HepG2 (cell line): ENCODE data around the gene RASSF7. TPM values are rescaled to one million over a fixed set of nuclear protein-coding genes. Genes with fewer than 3 reads are reported as not detected.

Source experiments
- ATAC-seq: fragments of 200-7000 bp; cut with Tn5 transposase; 3 replicates; pipeline ENCODE4 v1.9.1; 2020; ENCODE audit warnings: mild to moderate bottlenecking, moderate library complexity
- BruUV-seq: library from RNA; stranded (reverse); fragments of 400-500 nt; replicated peaks from 2 replicates; lab custom pipeline; 2021; lab: Mats Ljungman, UMichigan
- CTCF ChIA-PET: fragments of 300-600 bp; formaldehyde crosslinking; extraction: SDS; loops from one replicate; lab custom pipeline; 2021; ENCODE audit warnings: low total read pairs, inconsistent platforms, low intra/inter-chr PET ratio; lab: Yijun Ruan, JAX
- POLR2A ChIA-PET: fragments of 350-600 bp; sonication (Branson Sonifier 250); formaldehyde crosslinking; loops from one replicate; lab custom pipeline; 2020; ENCODE audit warnings: antibody characterized with exemption, inconsistent platforms; lab: Yijun Ruan, JAX
- DNase-seq: peaks from one replicate; pipeline ENCODE4 v3.0.0-alpha.2; 2015; ENCODE audit warnings: low spot score
- FAIRE-seq: peaks from 3 replicates; lab custom pipeline; 2011; peaks lifted over from hg19 to GRCh38; lab: Jason Lieb, UNC
- H2AFZ ChIP-seq: one replicate; pipeline ENCODE4 v1.6.1; 2011; ENCODE audit warnings: low read length, inconsistent platforms
- H3K27ac ChIP-seq: fragments of 300-600 bp; 3 replicates; pipeline ENCODE4 v1.8.0; 2011; ENCODE audit warnings: mixed run types, mild to moderate bottlenecking, mixed read lengths, low read length, inconsistent platforms; ENCODE audit not compliant: insufficient read depth; ENCODE audit errors: extremely low read length
- H3K27me3 ChIP-seq, 2 experiments: fragments of 200-600 bp in 1 of 2; 2 replicates in 1 of 2; 3 replicates in 1 of 2; pipeline versions ENCODE4 v1.6.0 to v1.8.0; 2011; ENCODE audit warnings: low read length in 2 of 2, mild to moderate bottlenecking in 2 of 2, moderate library complexity in 2 of 2, inconsistent platforms in 1 of 2; ENCODE audit not compliant: insufficient read depth in 2 of 2, control insufficient read depth in 1 of 2
- H3K36me3 ChIP-seq, 2 experiments: fragments of 200-600 bp in 1 of 2; replicated peaks in 1 of 2; 2 replicates in 1 of 2; 3 replicates in 1 of 2; pipeline versions ENCODE4 v1.5.1 to v1.8.0; 2011; ENCODE audit warnings: low read length in 2 of 2, inconsistent platforms in 1 of 2; ENCODE audit not compliant: insufficient read depth in 2 of 2, control insufficient read depth in 1 of 2
- H3K4me1 ChIP-seq: 2 replicates; pipeline ENCODE4 v1.5.1; 2012; ENCODE audit warnings: low read length, inconsistent platforms; ENCODE audit not compliant: insufficient read depth
- H3K4me2 ChIP-seq: 2 replicates; pipeline ENCODE4 v1.6.0; 2011; ENCODE audit warnings: low read depth, low read length, inconsistent platforms
- H3K4me3 ChIP-seq, 3 experiments: fragments of 200-600 bp in 1 of 3; sonication (generic), shearing (Covaris generic) in 1 of 3; replicated peaks in 1 of 3; 2 replicates each; pipeline ENCODE4 v1.5.1; 2011 to 2016; ENCODE audit warnings: low read length in 3 of 3, inconsistent platforms in 2 of 3, low read depth in 2 of 3, mild to moderate bottlenecking in 2 of 3, control low read depth in 1 of 3, mixed read lengths in 1 of 3; ENCODE audit not compliant: insufficient read depth in 1 of 3
- H3K79me2 ChIP-seq: one replicate; pipeline ENCODE4 v1.6.1; 2011; ENCODE audit warnings: low read length, inconsistent platforms; ENCODE audit not compliant: insufficient read depth
- H3K9ac ChIP-seq: 2 replicates; pipeline ENCODE4 v1.6.0; 2011; ENCODE audit warnings: mild to moderate bottlenecking, low read depth, low read length, inconsistent platforms; ENCODE audit not compliant: insufficient read depth
- H3K9me3 ChIP-seq: 2 replicates; pipeline ENCODE4 v1.5.1; 2012; ENCODE audit warnings: mild to moderate bottlenecking, low read length
- H4K20me1 ChIP-seq: 2 replicates; pipeline ENCODE4 v1.6.0; 2011; ENCODE audit warnings: inconsistent platforms, mild to moderate bottlenecking, low read length, moderate library complexity; ENCODE audit not compliant: insufficient read depth
- MAFF ChIP-seq: IDR thresholded peaks from 2 replicates; pipeline ENCODE4 v1.6.1; 2011; ENCODE audit warnings: low read depth, low read length, improper control_type of control experiment
- MXD4 ChIP-seq: IDR thresholded peaks from 2 replicates; pipeline ENCODE4 v1.6.1; 2016; ENCODE audit warnings: mild to moderate bottlenecking, missing biosample characterization, missing genetic modification reagents
- NKX3-1 ChIP-seq: sonication (generic); formaldehyde crosslinking; IDR thresholded peaks from 2 replicates; pipeline ENCODE4 v1.5.0; 2020; ENCODE audit warnings: missing genetic modification reagents
- SP2 ChIP-seq: sonication (generic); formaldehyde crosslinking; IDR thresholded peaks from 2 replicates; pipeline ENCODE4 v1.5.1; 2020; ENCODE audit warnings: mild to moderate bottlenecking, missing genetic modification reagents
- TAF1 ChIP-seq: sonication (generic); formaldehyde crosslinking; IDR thresholded peaks from 2 replicates; pipeline ENCODE4 v1.4.0; 2020; ENCODE audit warnings: missing genetic modification reagents
- YEATS2 ChIP-seq: sonication (generic); formaldehyde crosslinking; IDR thresholded peaks from 2 replicates; pipeline ENCODE4 v1.4.0; 2020; ENCODE audit warnings: missing genetic modification reagents, borderline replicate concordance
- ZBTB37 ChIP-seq: sonication (generic); formaldehyde crosslinking; IDR thresholded peaks from 2 replicates; pipeline ENCODE4 v1.4.0; 2020; ENCODE audit warnings: mild to moderate bottlenecking, missing genetic modification reagents
- ZFP36L2 ChIP-seq: sonication (generic); formaldehyde crosslinking; IDR thresholded peaks from 2 replicates; pipeline ENCODE4 v1.4.0; 2020; ENCODE audit warnings: missing genetic modification reagents
- ZNF543 ChIP-seq: sonication (generic); formaldehyde crosslinking; IDR thresholded peaks from 2 replicates; pipeline ENCODE4 v1.4.0; 2020; ENCODE audit warnings: mild to moderate bottlenecking, missing genetic modification reagents
- WGBS: methylation state at CpG from one replicate; pipeline ENCODE4 v1.1.6; 2017; ENCODE audit warnings: low lambda C conversion rate; 5-methylcytosine and 5-hydroxymethylcytosine counted together
- in situ Hi-C: cut with HindIII; loops from 2 replicates; pipeline ENCODE4 v1.10.0; 2017; ENCODE audit warnings: low pct_unique_long_range_greater_than_20kb; ENCODE audit not compliant: extremely low pct_ligation_motif_present
- intact Hi-C: fragments of 100-400 bp; cut with micrococcal nuclease; formaldehyde crosslinking; loops from one replicate; pipeline ENCODE4 v1.10.0; 2022; ENCODE audit not compliant: unreplicated experiment
- polyA plus RNA-seq, 8 experiments: library from polyadenylated mRNA; depleted of rRNA in 3 of 8; stranded (reverse) in 7 of 8; unstranded in 1 of 8; fragments of >200 nt; fragmentation: Illumina TruSeq in 4 of 8; extraction: Trizol in 4 of 8; gene quantifications; 2 replicates each; pipeline versions ENCODE4 v1.2.1 to v1.2.3, GENCODE V29; 2011 to 2016; ENCODE audit warnings: low read depth in 4 of 8, missing spikeins in 1 of 8, mixed read lengths in 1 of 8; ENCODE audit not compliant: insufficient read depth in 1 of 8
- total RNA-seq, 5 experiments: library from RNA; depleted of rRNA; stranded (reverse); fragments of >200 nt; fragmentation: Illumina TruSeq; extraction: Trizol; gene quantifications; 2 replicates each; pipeline ENCODE4 v1.2.3, GENCODE V29; 2016; ENCODE audit warnings: low read depth in 1 of 5
- TF ChIP-seq, protein P1 (sequence below): sonication (generic); formaldehyde crosslinking; IDR thresholded peaks from 2 replicates; pipeline ENCODE4 v1.5.1; 2020; ENCODE audit warnings: missing genetic modification reagents, mild to moderate bottlenecking, borderline replicate concordance

Gene RASSF7
- total and polyA plus RNA-seq, 2 of the 13 experiments (the other 11 are each of a cell fraction or from before 2014, with no cell fraction given): 20.2 to 28.6 TPM

DNA sequence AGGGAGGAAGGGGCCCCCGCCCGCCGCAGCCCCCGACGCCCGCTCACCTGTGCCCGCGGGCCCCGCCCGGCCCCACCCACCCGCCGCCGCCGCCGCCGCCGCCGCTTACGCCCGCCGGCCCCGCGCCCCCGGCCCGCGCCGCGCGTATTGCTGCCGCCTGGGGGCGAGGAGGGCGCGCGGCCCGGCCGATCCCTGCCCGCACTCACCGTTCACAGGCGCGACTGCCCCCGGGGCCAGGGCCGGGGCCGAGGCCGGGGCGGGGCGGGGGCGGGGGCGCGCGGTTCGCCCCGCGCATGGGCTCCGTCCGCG is 25.6 kb upstream of the RASSF7 start:
- H3K9me3 ChIP-seq: no peaks in the 10 kb centered on the region
- intact Hi-C loops (no loop called here), in situ Hi-C loops (no loop called here)
- ATAC-seq (no peak), DNase-seq (no peak), FAIRE-seq (no peak)
- WGBS: 0% methylated on average over 5 of the region's 56 CpGs
- ChIA-PET POLR2A (interaction anchor here (1.0 to 1.5 kb wide), 13 partner anchors 9 to 284 kb away, joined by 3 to 7 read pairs (median 4); partner anchors contain the start of genes PHRF1, PNPLA2 and RNH1), CTCF (no interaction called here)
- H3K4me3 ChIP-seq: peak overlapping the region in 2 of 3 experiments; percentile 93 to 95; a peak in 4 of 6 replicates
- no peak for TF ChIP-seq MXD4
- TF ChIP-seq ZFP36L2: no peak
- TF ChIP-seq ZNF543 (CRISPR knock-in tag): peak; percentile 6; the same call in 1 of the 2 replicates
- no peak overlapping the region for H2AFZ ChIP-seq
- H3K79me2 ChIP-seq: peaks cover 4% of the 10 kb centered on the region
- no peak overlapping the region for H3K27ac ChIP-seq
- peak overlapping the region; percentile 82 for H3K9ac ChIP-seq
- peaks cover 41% of the 10 kb centered on the region for H3K4me1 ChIP-seq
- H4K20me1 ChIP-seq: no peaks in the 10 kb centered on the region; the same call in 1 of the 2 replicates
- peaks cover 10 to 19% of the 10 kb centered on the region in 2 experiments; a peak in 4 of 5 replicates for H3K36me3 ChIP-seq
- no TSS peak for BruUV-seq
- peaks cover 3 to 6% of the 10 kb centered on the region in 2 experiments; a peak in 3 of 5 replicates for H3K27me3 ChIP-seq
- peak overlapping the region; percentile 78; the same call in 1 of the 2 replicates for H3K4me2 ChIP-seq

DNA sequence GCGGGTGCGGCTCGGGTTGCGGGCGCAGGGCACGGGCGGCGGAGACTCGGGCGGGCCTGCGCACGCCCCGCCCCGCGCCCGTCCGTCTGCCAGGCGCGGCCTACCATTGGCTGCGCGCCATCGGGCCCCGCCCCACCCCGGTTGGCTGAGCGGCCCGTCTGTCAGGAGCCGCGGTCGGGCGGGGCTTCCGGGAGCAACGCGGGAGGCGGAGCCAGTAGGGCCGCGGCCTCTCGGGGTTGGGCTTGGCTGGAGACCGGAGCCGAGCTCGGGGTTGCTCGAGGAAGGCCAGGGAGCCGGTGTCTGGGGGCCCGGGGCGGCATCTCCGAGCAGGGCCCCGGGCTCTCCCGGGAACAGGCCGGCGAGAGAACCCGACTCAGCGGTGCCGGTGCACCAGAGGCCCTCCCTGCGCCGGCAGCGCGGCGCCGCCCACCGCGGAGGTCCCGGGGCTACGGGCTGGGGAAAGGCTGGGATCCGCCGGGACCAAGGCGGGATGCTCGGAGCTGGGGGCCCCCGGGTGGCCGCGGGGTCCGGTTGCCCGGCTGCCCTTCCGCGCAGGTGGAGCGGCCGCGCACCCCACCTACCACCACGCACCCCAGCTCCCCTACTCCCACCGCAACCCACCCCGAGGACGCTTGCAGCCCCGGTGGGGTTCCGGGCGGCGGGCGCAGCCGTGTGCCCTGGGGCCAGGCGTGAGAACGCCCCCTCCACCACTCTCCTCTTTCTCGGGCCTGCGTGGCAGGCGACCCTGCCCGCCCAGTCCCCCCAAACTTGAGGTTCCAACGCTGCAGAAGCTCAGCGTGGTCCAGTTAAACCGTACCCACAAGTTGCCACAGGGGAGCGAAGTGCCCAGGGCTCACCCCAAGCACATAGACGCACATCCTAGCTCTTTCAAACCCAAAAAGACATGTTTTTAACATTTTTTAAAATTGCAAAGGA is 25.0 kb upstream of the RASSF7 start, which contains the start of gene HRAS:
TSS of gene HRAS (minus strand) at position 58 of the 936 bp plus-strand sequence.
- ChIA-PET POLR2A (interaction anchor here (0.7 to 1.5 kb wide), 17 partner anchors 9 to 284 kb away, joined by 3 to 7 read pairs (median 4); partner anchors contain the start of genes PHRF1, PNPLA2 and RNH1), CTCF (interaction anchor here (0.6 kb wide), 1 partner anchor 217 kb away, joined by 4 read pairs; no protein-coding TSS in a partner anchor)
- in situ Hi-C loops: no loop called here
- WGBS: 0% methylated on average over 9 of the region's 97 CpGs
- intact Hi-C loops: no loop called here
- H3K36me3 ChIP-seq: peaks cover 10 to 19% of the 10 kb centered on the region in 2 experiments; a peak in 4 of 5 replicates
- no peak within 1 kb of the TSS for H2AFZ ChIP-seq
- no peaks in the 10 kb centered on the region; the same call in 1 of the 2 replicates for H4K20me1 ChIP-seq
- peak within 1 kb of the TSS; percentile 93 to 95 (median 95) for H3K4me3 ChIP-seq
- H3K79me2 ChIP-seq: peaks cover 4% of the 10 kb centered on the region
- H3K27ac ChIP-seq: peak within 1 kb of the TSS; percentile 75
- DNase-seq: peak; percentile 83
- no TSS peak for BruUV-seq
- H3K9me3 ChIP-seq: no peaks in the 10 kb centered on the region
- H3K27me3 ChIP-seq: peaks cover 5 to 11% of the 10 kb centered on the region in 2 experiments; a peak in 4 of 5 replicates
- peak; percentile 84 for ATAC-seq
- FAIRE-seq: no peak
- H3K9ac ChIP-seq: peak within 1 kb of the TSS; percentile 82
- H3K4me2 ChIP-seq: peak within 1 kb of the TSS; percentile 94
- H3K4me1 ChIP-seq: peaks cover 47% of the 10 kb centered on the region
- TF ChIP-seq MAFF (no peak), TAF1 (peak; percentile 71), ZBTB37 (CRISPR knock-in tag) (no peak), NKX3-1 (CRISPR knock-in tag) (peak; percentile 49; the same call in 1 of the 2 replicates), YEATS2 (CRISPR knock-in tag) (peak; percentile 52; the same call in 1 of the 2 replicates), SP2 (CRISPR knock-in tag) (peak; percentile 94)
- TF ChIP-seq, protein P1, sequence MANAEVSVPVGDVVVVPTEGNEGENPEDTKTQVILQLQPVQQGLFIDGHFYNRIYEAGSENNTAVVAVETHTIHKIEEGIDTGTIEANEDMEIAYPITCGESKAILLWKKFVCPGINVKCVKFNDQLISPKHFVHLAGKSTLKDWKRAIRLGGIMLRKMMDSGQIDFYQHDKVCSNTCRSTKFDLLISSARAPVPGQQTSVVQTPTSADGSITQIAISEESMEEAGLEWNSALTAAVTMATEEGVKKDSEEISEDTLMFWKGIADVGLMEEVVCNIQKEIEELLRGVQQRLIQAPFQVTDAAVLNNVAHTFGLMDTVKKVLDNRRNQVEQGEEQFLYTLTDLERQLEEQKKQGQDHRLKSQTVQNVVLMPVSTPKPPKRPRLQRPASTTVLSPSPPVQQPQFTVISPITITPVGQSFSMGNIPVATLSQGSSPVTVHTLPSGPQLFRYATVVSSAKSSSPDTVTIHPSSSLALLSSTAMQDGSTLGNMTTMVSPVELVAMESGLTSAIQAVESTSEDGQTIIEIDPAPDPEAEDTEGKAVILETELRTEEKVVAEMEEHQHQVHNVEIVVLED: peak; percentile 83
